CD4-positive, alpha-beta memory T cell (primary cell): ENCODE results near the gene SMIM1. TPM values are rescaled to one million over a fixed set of nuclear protein-coding genes. Genes with fewer than 3 reads are reported as not detected.
A peak's percentile ranks its signal among the peaks of the same experiment; 100 is the strongest.
"Not testable (repeated sequence)": the region's sequence is repeated elsewhere in the genome, so short reads cannot be mapped to it uniquely, and the experiment has no call there.

Experiments used
- CTCF ChIA-PET: fragments of 350-600 bp; sonication (Branson Sonifier 250); formaldehyde crosslinking; loops from one replicate; lab custom pipeline; 2021; ENCODE audit warnings: inconsistent platforms; ENCODE audit not compliant: partially characterized antibody; lab: Charles Lee
- POLR2A ChIA-PET: fragments of 350-600 bp; sonication (Branson Sonifier 250); formaldehyde crosslinking; loops from one replicate; lab custom pipeline; 2021; ENCODE audit not compliant: partially characterized antibody; lab: Charles Lee
- DNase-seq, 5 donors: peaks; one replicate each; pipeline versions ENCODE4 v3.0.0 to v3.0.0-alpha.2; 2020 to 2022; ENCODE audit warnings: mixed read lengths in 1 of 5
- H3K27ac ChIP-seq: one replicate; pipeline ENCODE4 v1.7.0; 2013; ENCODE audit warnings: low read depth, low read length
- H3K27me3 ChIP-seq: 2 replicates; pipeline ENCODE4 v1.7.0; 2013; ENCODE audit warnings: mild to moderate bottlenecking, low read length, moderate library complexity; ENCODE audit not compliant: insufficient read depth
- H3K36me3 ChIP-seq: 2 replicates; pipeline ENCODE4 v1.7.0; 2013; ENCODE audit warnings: mild to moderate bottlenecking, low read length, moderate library complexity; ENCODE audit not compliant: insufficient read depth
- H3K4me1 ChIP-seq: 2 replicates; pipeline ENCODE4 v1.7.0; 2013; ENCODE audit warnings: mild to moderate bottlenecking, low read length, moderate library complexity; ENCODE audit not compliant: insufficient read depth
- H3K4me3 ChIP-seq, 2 donors: one replicate each; pipeline ENCODE4 v1.7.0; 2013; ENCODE audit warnings: low read length in 2 of 2, mild to moderate bottlenecking in 1 of 2
- H3K9me3 ChIP-seq, 2 donors: one replicate each; pipeline ENCODE4 v1.7.0; 2013; ENCODE audit warnings: low read length in 2 of 2, control low read depth in 1 of 2; ENCODE audit not compliant: control insufficient read depth in 1 of 2
- H3K27ac Mint-ChIP-seq, 7 donors: one replicate each; pipeline ENCODE4 v1.8.0; 2020 to 2021; ENCODE audit warnings: mixed read lengths in 7 of 7, mild to moderate bottlenecking in 6 of 7, inconsistent platforms in 3 of 7, moderate library complexity in 3 of 7
- H3K27me3 Mint-ChIP-seq, 2 donors: one replicate each; pipeline ENCODE4 v1.8.0; 2020 to 2021; ENCODE audit warnings: mixed read lengths in 2 of 2
- H3K36me3 Mint-ChIP-seq, 2 donors: one replicate each; pipeline ENCODE4 v1.8.0; 2020 to 2021; ENCODE audit warnings: mixed read lengths in 2 of 2, inconsistent platforms in 1 of 2, mild to moderate bottlenecking in 1 of 2
- H3K4me1 Mint-ChIP-seq, 4 donors: one replicate each; pipeline ENCODE4 v1.8.0; 2020 to 2021; ENCODE audit warnings: mixed read lengths in 4 of 4, mild to moderate bottlenecking in 1 of 4
- H3K4me3 Mint-ChIP-seq, 8 donors: one replicate each; pipeline ENCODE4 v1.8.0; 2020 to 2021; ENCODE audit warnings: mixed read lengths in 8 of 8, mild to moderate bottlenecking in 7 of 8, moderate library complexity in 6 of 8, inconsistent platforms in 3 of 8
- H3K9me3 Mint-ChIP-seq, 8 donors: one replicate each; pipeline ENCODE4 v1.8.0; 2020 to 2021; ENCODE audit warnings: mixed read lengths in 8 of 8, mild to moderate bottlenecking in 5 of 8, inconsistent platforms in 3 of 8, moderate library complexity in 1 of 8
- intact Hi-C: fragments of 100-400 bp; cut with micrococcal nuclease; formaldehyde crosslinking; loops from one replicate; pipeline ENCODE4 v1.15.1; 2023
- polyA plus RNA-seq, 2 donors: library from polyadenylated mRNA; unstranded; fragments of 300-500 nt; fragmentation: Illumina TruSeq; gene quantifications; one replicate each; pipeline ENCODE4 v1.2.3, GENCODE V29; 2021
- total RNA-seq, 2 experiments: library from RNA; stranded (reverse); gene quantifications; one replicate each; pipeline ENCODE4 v1.2.3, GENCODE V29; 2021

Gene SMIM1
- total RNA-seq (1 to 10 TPM; 3.1 to 4.7 TPM), polyA plus RNA-seq (1 to 10 TPM in 1 of 2 donors, under 1 TPM in 1; 0.52 to 1.5 TPM)

- intact Hi-C loops, result loop anchor here (1.0 kb wide), 3 partner anchors 26 to 149 kb away; partner anchors contain the start of gene C1orf174
- peak within 1 kb of the TSS; percentile 14 to 60 for H3K4me3 ChIP-seq
- Mint-ChIP-seq H3K4me3 (peak within 1 kb of the TSS; percentile 56 to 81 (median 68)), H3K27ac (peak within 1 kb of the TSS in 4 of 7 donors; percentile 25 to 72 (median 54)), H3K9me3 (no peaks in the 10 kb centered on the region), H3K27me3 (peaks cover 0 to 2% of the 10 kb centered on the region in 2 donors), H3K36me3 (no peaks in the 10 kb centered on the region), H3K4me1 (peaks cover 4 to 28% (median 11%) of the 10 kb centered on the region in 4 donors)
- H3K27ac ChIP-seq, result peak within 1 kb of the TSS; percentile 47
- CTCF ChIA-PET, result interaction anchor here (1.4 kb wide), 1 partner anchor 14 kb away, joined by 4 read pairs; no protein-coding TSS in a partner anchor
- no peaks in the 10 kb centered on the region for H3K27me3 ChIP-seq
- H3K36me3 ChIP-seq, result no peaks in the 10 kb centered on the region
- POLR2A ChIA-PET, result no interaction called here
- peaks cover 28% of the 10 kb centered on the region for H3K4me1 ChIP-seq
- no peaks in the 10 kb centered on the region for H3K9me3 ChIP-seq
- DNase-seq, result no peak
These were observed at the start of gene SMIM1 for GRCh38 chr1:3772715-3773571. SMIM1 (plus strand) TSS chr1:3772749; CDS start chr1:3775374, 2,625 bp downstream.

GRCh38 chr1:3722846-3723245 lies 49.7 kb upstream of the SMIM1 start:
- Histone ChIP-seq H3K4me1 (peaks cover 5% of the 10 kb centered on the region), H3K36me3 (no peaks in the 10 kb centered on the region), H3K4me3 (no peak overlapping the region), H3K9me3 (no peaks in the 10 kb centered on the region), H3K27ac (no peak overlapping the region), H3K27me3 (no peaks in the 10 kb centered on the region)
- DNase-seq, result no peak
- ChIA-PET POLR2A (no interaction called here), CTCF (interaction anchor here (1.0 kb wide), 1 partner anchor 8 kb away, joined by 3 read pairs; no protein-coding TSS in a partner anchor)
- H3K27ac Mint-ChIP-seq, result no peak overlapping the region
- H3K9me3 Mint-ChIP-seq, result no peaks in the 10 kb centered on the region
- H3K4me1 Mint-ChIP-seq, result peaks cover 1 to 12% (median 3%) of the 10 kb centered on the region in 4 donors
- peaks cover 0 to 2% of the 10 kb centered on the region in 2 donors for H3K27me3 Mint-ChIP-seq
- intact Hi-C loops, result no loop called here
- no peak overlapping the region for H3K4me3 Mint-ChIP-seq
- no peaks in the 10 kb centered on the region for H3K36me3 Mint-ChIP-seq

GRCh38 chr1:3724416-3725030 lies 48.0 kb upstream of the SMIM1 start:
- H3K9me3 ChIP-seq, H3K27me3 Mint-ChIP-seq, H3K9me3 Mint-ChIP-seq, H3K27ac ChIP-seq, H3K27me3 ChIP-seq, POLR2A ChIA-PET, H3K36me3 Mint-ChIP-seq, H3K4me1 ChIP-seq, H3K4me3 ChIP-seq, H3K36me3 ChIP-seq: not testable (repeated sequence)
- Mint-ChIP-seq H3K4me3 (peak overlapping the region in 1 of 8 donors; percentile 54), H3K27ac (peak overlapping the region in 2 of 7 donors; percentile 58 to 62), H3K4me1 (peaks cover 1 to 11% (median 3%) of the 10 kb centered on the region in 4 donors)
- intact Hi-C loops, result loop anchor here (1.0 to 2.0 kb wide), 3 partner anchors 29 to 234 kb away; no protein-coding TSS in a partner anchor
- CTCF ChIA-PET, result interaction anchor here (0.6 to 1.9 kb wide), 14 partner anchors 9 to 932 kb away, joined by 3 to 23 read pairs (median 4); no protein-coding TSS in a partner anchor
- peak; percentile 59 to 72 (median 67) for DNase-seq

- no peaks in the 10 kb centered on the region for H3K4me1 ChIP-seq
- H3K36me3 ChIP-seq, result no peaks in the 10 kb centered on the region
- H3K4me1 Mint-ChIP-seq, result peaks cover 0 to 6% (median 3%) of the 10 kb centered on the region in 4 donors
- ChIA-PET POLR2A (no interaction called here), CTCF (interaction anchor here (0.8 to 1.9 kb wide), 8 partner anchors 13 to 933 kb away, joined by 3 to 23 read pairs (median 6); no protein-coding TSS in a partner anchor)
- intact Hi-C loops, result loop anchor here (2.0 kb wide), 1 partner anchor 235 kb away; no protein-coding TSS in a partner anchor
- no peaks in the 10 kb centered on the region for H3K36me3 Mint-ChIP-seq
- H3K27ac ChIP-seq, result no peak overlapping the region
- H3K9me3 Mint-ChIP-seq, result no peaks in the 10 kb centered on the region
- no peak overlapping the region for H3K4me3 Mint-ChIP-seq
- no peak overlapping the region for H3K27ac Mint-ChIP-seq
- H3K9me3 ChIP-seq, result no peaks in the 10 kb centered on the region
- no peaks in the 10 kb centered on the region for H3K27me3 ChIP-seq
- peaks cover 1 to 8% of the 10 kb centered on the region in 2 donors for H3K27me3 Mint-ChIP-seq
- H3K4me3 ChIP-seq, result no peak overlapping the region
- no peak for DNase-seq
These were observed 47.2 kb upstream of the SMIM1 start for GRCh38 chr1:3725366-3725765.

- intact Hi-C loops, result no loop called here
- CTCF ChIA-PET, result interaction anchor here (0.7 to 1.0 kb wide), 3 partner anchors 16 to 274 kb away, joined by 3 to 4 read pairs (median 4); no protein-coding TSS in a partner anchor
- DNase-seq, result no peak
- Histone ChIP-seq H3K27ac (no peak overlapping the region), H3K36me3 (no peaks in the 10 kb centered on the region), H3K4me3 (no peak overlapping the region), H3K9me3 (no peaks in the 10 kb centered on the region), H3K27me3 (no peaks in the 10 kb centered on the region), H3K4me1 (no peaks in the 10 kb centered on the region)
- H3K4me3 Mint-ChIP-seq, result no peak overlapping the region
- H3K27ac Mint-ChIP-seq, result no peak overlapping the region
- no peaks in the 10 kb centered on the region for H3K36me3 Mint-ChIP-seq
- POLR2A ChIA-PET, result no interaction called here
- H3K9me3 Mint-ChIP-seq, result no peaks in the 10 kb centered on the region
- peaks cover 0 to 4% (median 0%) of the 10 kb centered on the region in 4 donors for H3K4me1 Mint-ChIP-seq
- peaks cover 1 to 8% of the 10 kb centered on the region in 2 donors for H3K27me3 Mint-ChIP-seq
These were observed 45.3 kb upstream of the SMIM1 start for GRCh38 chr1:3727042-3727824.

- Histone ChIP-seq H3K36me3 (no peaks in the 10 kb centered on the region), H3K27me3 (no peaks in the 10 kb centered on the region), H3K4me1 (no peaks in the 10 kb centered on the region), H3K4me3 (no peak overlapping the region), H3K9me3 (no peaks in the 10 kb centered on the region), H3K27ac (no peak overlapping the region)
- intact Hi-C loops, result no loop called here
- Mint-ChIP-seq H3K36me3 (no peaks in the 10 kb centered on the region), H3K9me3 (no peaks in the 10 kb centered on the region), H3K27ac (peak overlapping the region in 1 of 7 donors; percentile 69), H3K27me3 (peaks cover 1 to 8% of the 10 kb centered on the region in 2 donors), H3K4me3 (no peak overlapping the region), H3K4me1 (peaks cover 0 to 4% (median 0%) of the 10 kb centered on the region in 4 donors)
- no peak for DNase-seq
- CTCF ChIA-PET, result no interaction called here
- POLR2A ChIA-PET, result no interaction called here
These were observed 44.4 kb upstream of the SMIM1 start for GRCh38 chr1:3727825-3728776.
